ENCODE results near the gene ZFP92.

GRCh38 chrX:153411988-153412574, 809 bp downstream of the ZFP92 start:
- no peak for TF ChIP-seq CTCF (IDR thresholded peaks at IDR 0.05)
- no peak for TF ChIP-seq POLR2A (IDR thresholded peaks at IDR 0.05)
